AG09309 (cell line): Measurements from ENCODE around the gene CCR6.

ENCODE experiments used
- DNase-seq: peaks from one replicate; pipeline ENCODE4 v3.0.0-alpha.2; 2010; ENCODE audit warnings: low read depth
- H3K4me3 ChIP-seq: 2 replicates; pipeline ENCODE4 v1.5.1; 2011; ENCODE audit warnings: mild to moderate bottlenecking, low read depth, low read length, moderate library complexity; ENCODE audit not compliant: control insufficient read depth
- TF ChIP-seq, protein P1 (sequence below): IDR thresholded peaks from 2 replicates; pipeline ENCODE4 v1.5.1; 2011; ENCODE audit warnings: mild to moderate bottlenecking, low read depth, low read length, inconsistent platforms; ENCODE audit not compliant: insufficient read depth, control insufficient read depth; ENCODE audit errors: missing control alignments

The CCR6 gene

GRCh38 chr6:167130712-167131684 is 8.1 kb downstream of the CCR6 start:
- TF ChIP-seq, protein P1, sequence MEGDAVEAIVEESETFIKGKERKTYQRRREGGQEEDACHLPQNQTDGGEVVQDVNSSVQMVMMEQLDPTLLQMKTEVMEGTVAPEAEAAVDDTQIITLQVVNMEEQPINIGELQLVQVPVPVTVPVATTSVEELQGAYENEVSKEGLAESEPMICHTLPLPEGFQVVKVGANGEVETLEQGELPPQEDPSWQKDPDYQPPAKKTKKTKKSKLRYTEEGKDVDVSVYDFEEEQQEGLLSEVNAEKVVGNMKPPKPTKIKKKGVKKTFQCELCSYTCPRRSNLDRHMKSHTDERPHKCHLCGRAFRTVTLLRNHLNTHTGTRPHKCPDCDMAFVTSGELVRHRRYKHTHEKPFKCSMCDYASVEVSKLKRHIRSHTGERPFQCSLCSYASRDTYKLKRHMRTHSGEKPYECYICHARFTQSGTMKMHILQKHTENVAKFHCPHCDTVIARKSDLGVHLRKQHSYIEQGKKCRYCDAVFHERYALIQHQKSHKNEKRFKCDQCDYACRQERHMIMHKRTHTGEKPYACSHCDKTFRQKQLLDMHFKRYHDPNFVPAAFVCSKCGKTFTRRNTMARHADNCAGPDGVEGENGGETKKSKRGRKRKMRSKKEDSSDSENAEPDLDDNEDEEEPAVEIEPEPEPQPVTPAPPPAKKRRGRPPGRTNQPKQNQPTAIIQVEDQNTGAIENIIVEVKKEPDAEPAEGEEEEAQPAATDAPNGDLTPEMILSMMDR = no peak
- H3K4me3 ChIP-seq = no peak overlapping the region
- DNase-seq = no peak

GRCh38 chr6:167134448-167135328 is 11.8 kb downstream of the CCR6 start:
- DNase-seq = no peak
- TF ChIP-seq, protein P1 = no peak
- H3K4me3 ChIP-seq = no peak overlapping the region

DNA sequence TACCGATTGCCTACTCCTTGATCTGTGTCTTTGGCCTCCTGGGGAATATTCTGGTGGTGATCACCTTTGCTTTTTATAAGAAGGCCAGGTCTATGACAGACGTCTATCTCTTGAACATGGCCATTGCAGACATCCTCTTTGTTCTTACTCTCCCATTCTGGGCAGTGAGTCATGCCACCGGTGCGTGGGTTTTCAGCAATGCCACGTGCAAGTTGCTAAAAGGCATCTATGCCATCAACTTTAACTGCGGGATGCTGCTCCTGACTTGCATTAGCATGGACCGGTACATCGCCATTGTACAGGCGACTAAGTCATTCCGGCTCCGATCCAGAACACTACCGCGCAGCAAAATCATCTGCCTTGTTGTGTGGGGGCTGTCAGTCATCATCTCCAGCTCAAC is 13.5 kb downstream of the CCR6 start:
- TF ChIP-seq, protein P1 = no peak
- no peak for DNase-seq
- no peak overlapping the region for H3K4me3 ChIP-seq

DNA sequence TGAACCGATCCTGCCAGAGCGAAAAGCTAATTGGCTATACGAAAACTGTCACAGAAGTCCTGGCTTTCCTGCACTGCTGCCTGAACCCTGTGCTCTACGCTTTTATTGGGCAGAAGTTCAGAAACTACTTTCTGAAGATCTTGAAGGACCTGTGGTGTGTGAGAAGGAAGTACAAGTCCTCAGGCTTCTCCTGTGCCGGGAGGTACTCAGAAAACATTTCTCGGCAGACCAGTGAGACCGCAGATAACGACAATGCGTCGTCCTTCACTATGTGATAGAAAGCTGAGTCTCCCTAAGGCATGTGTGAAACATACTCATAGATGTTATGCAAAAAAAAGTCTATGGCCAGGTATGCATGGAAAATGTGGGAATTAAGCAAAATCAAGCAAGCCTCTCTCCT is 14.2 kb downstream of the CCR6 start:
- H3K4me3 ChIP-seq = no peak overlapping the region
- DNase-seq = no peak
- TF ChIP-seq, protein P1 = no peak

DNA sequence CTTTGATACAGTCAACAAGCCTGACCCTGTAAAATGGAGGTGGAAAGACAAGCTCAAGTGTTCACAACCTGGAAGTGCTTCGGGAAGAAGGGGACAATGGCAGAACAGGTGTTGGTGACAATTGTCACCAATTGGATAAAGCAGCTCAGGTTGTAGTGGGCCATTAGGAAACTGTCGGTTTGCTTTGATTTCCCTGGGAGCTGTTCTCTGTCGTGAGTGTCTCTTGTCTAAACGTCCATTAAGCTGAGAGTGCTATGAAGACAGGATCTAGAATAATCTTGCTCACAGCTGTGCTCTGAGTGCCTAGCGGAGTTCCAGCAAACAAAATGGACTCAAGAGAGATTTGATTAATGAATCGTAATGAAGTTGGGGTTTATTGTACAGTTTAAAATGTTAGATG is 15.0 kb downstream of the CCR6 start:
- TF ChIP-seq, protein P1 = no peak
- no peak for DNase-seq
- H3K4me3 ChIP-seq = no peak overlapping the region

GRCh38 chr6:167139761-167140160 is 16.9 kb downstream of the CCR6 start:
- no peak overlapping the region for H3K4me3 ChIP-seq
- DNase-seq = no peak
- TF ChIP-seq, protein P1 = no peak
